Activated naive CD4-positive, alpha-beta T cell treated with anti-CD3 and anti-CD28 coated beads for 36 hours (primary cell): ENCODE data around the gene PIGU. TPM values are rescaled to one million over a fixed set of nuclear protein-coding genes. Genes with fewer than 3 reads are reported as not detected.
"Not testable (repeated sequence)": the region's sequence is repeated elsewhere in the genome, so short reads cannot be mapped to it uniquely, and the experiment has no call there.

Experiments used
- CTCF ChIA-PET: fragments of 350-600 bp; sonication (Branson Sonifier 250); formaldehyde crosslinking; loops from one replicate; lab custom pipeline; 2021; ENCODE audit warnings: antibody characterized with exemption; lab: Charles Lee
- DNase-seq: peaks from one replicate; pipeline ENCODE4 v3.0.0-alpha.2; 2020
- H3K27ac Mint-ChIP-seq: one replicate; pipeline ENCODE4 v1.8.0; 2021; ENCODE audit warnings: mild to moderate bottlenecking, mixed read lengths
- H3K27me3 Mint-ChIP-seq: one replicate; pipeline ENCODE4 v1.8.0; 2021; ENCODE audit warnings: low read depth, mixed read lengths
- H3K36me3 Mint-ChIP-seq: one replicate; pipeline ENCODE4 v1.8.0; 2021; ENCODE audit warnings: low read depth, mixed read lengths
- H3K4me1 Mint-ChIP-seq: one replicate; pipeline ENCODE4 v1.8.0; 2021; ENCODE audit warnings: low read depth, mixed read lengths
- H3K4me3 Mint-ChIP-seq: one replicate; pipeline ENCODE4 v1.8.0; 2021; ENCODE audit warnings: mild to moderate bottlenecking, moderate library complexity, mixed read lengths
- H3K9me3 Mint-ChIP-seq: one replicate; pipeline ENCODE4 v1.8.0; 2021; ENCODE audit warnings: mixed read lengths
- intact Hi-C: fragments of 100-400 bp; cut with micrococcal nuclease; formaldehyde crosslinking; loops from one replicate; pipeline ENCODE4 v1.15.1; 2023
- total RNA-seq, 2 experiments: library from RNA; stranded (reverse); gene quantifications; one replicate each; pipeline ENCODE4 v1.2.3, GENCODE V29; 2021

PIGU gene
- total RNA-seq, 2 experiments from 2014 or later, result 18.8 to 18.9 TPM

DNA sequence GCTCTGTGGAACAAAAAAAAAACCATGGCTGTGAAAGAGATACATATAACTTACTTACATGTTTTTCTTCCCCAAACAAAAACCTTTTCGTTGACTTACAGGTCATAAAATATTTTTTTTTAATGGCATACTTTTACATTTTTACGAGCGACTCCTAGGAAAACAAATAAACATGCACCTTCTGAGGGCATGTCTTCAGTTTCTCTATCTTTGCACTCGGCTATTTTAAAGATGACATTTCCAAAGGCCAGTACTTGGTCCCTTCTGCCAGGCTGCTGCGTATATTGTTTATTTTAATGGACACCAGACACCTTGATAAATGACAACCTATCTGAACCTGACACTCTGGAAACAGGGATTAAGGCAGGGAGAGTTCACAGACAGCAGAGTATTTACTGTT lies 49.4 kb downstream of the PIGU start:
- H3K27me3 Mint-ChIP-seq, result no peaks in the 10 kb centered on the region
- no peaks in the 10 kb centered on the region for H3K9me3 Mint-ChIP-seq
- H3K4me1 Mint-ChIP-seq, result peaks cover 3% of the 10 kb centered on the region
- intact Hi-C loops, result no loop called here
- peaks cover 13% of the 10 kb centered on the region for H3K36me3 Mint-ChIP-seq
- no peak overlapping the region for H3K27ac Mint-ChIP-seq
- CTCF ChIA-PET, result no interaction called here
- no peak overlapping the region for H3K4me3 Mint-ChIP-seq
- DNase-seq, result no peak

DNA sequence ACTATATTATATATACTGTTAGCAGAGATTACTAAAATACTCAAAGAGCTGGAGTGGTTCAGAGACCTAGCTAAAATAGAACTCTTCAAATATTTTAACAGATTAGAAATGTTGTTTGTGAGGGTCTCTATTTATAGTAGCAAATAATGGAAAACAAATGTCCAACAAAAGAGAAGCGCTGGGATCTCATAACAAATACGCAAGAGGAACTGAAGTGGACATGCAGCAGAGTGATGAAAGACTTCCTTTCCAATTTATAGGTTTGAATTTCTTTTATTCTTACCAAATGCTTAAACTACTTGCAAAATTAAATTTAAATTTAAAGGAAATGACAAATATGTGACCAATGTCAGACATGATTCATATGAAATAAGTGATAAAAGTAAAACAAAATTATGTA lies 49.9 kb downstream of the PIGU start:
- Mint-ChIP-seq H3K27ac (no peak overlapping the region), H3K36me3 (peaks cover 13% of the 10 kb centered on the region), H3K4me1 (peaks cover 3% of the 10 kb centered on the region), H3K4me3 (no peak overlapping the region), H3K9me3 (no peaks in the 10 kb centered on the region), H3K27me3 (no peaks in the 10 kb centered on the region)
- intact Hi-C loops, result no loop called here
- no peak for DNase-seq
- CTCF ChIA-PET, result no interaction called here

DNA sequence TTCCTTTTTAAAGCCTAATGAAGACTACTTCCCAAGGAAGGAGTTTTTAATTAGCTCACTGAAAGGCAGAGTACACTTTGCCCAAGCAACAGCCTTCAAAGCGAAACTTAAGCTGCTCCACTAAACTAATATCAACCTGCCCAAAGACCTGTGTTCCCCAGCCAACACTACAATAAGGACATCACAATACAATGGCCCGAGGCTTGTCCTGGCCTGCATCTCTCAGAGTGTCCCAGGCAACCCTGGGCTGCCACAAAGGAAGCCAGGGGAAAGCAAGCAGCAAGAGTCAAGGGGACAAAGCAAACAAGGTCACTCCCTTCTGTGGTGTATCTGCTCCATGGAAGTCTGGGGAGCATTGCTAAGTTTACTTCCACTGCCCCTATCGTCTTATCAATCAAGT lies 52.3 kb downstream of the PIGU start:
- no peaks in the 10 kb centered on the region for H3K9me3 Mint-ChIP-seq
- H3K27me3 Mint-ChIP-seq, result no peaks in the 10 kb centered on the region
- H3K4me3 Mint-ChIP-seq, result no peak overlapping the region
- intact Hi-C loops, result no loop called here
- DNase-seq, result no peak
- peaks cover 3% of the 10 kb centered on the region for H3K4me1 Mint-ChIP-seq
- H3K27ac Mint-ChIP-seq, result no peak overlapping the region
- H3K36me3 Mint-ChIP-seq, result peaks cover 25% of the 10 kb centered on the region
- CTCF ChIA-PET, result no interaction called here

GRCh38 chr20:34622821-34623451 lies 54.0 kb downstream of the PIGU start:
- Mint-ChIP-seq H3K4me1 (peaks cover 3% of the 10 kb centered on the region), H3K4me3 (no peak overlapping the region), H3K27ac (peak overlapping the region; percentile 57), H3K36me3 (peaks cover 21% of the 10 kb centered on the region), H3K27me3 (no peaks in the 10 kb centered on the region), H3K9me3 (no peaks in the 10 kb centered on the region)
- CTCF ChIA-PET, result interaction anchor here (0.6 kb wide), 1 partner anchor 312 kb away, joined by 3 read pairs; no protein-coding TSS in a partner anchor
- DNase-seq, result no peak
- intact Hi-C loops, result no loop called here

- intact Hi-C loops, result no loop called here
- Mint-ChIP-seq H3K36me3 (peaks cover 28% of the 10 kb centered on the region), H3K9me3 (no peaks in the 10 kb centered on the region), H3K27me3 (no peaks in the 10 kb centered on the region), H3K4me3 (no peak overlapping the region), H3K27ac (no peak overlapping the region), H3K4me1 (peaks cover 3% of the 10 kb centered on the region)
- CTCF ChIA-PET, result no interaction called here
- no peak for DNase-seq
These were observed 55.2 kb downstream of the PIGU start for GRCh38 chr20:34621383-34622367.

- H3K4me3 Mint-ChIP-seq, result no peak overlapping the region
- intact Hi-C loops, result no loop called here
- CTCF ChIA-PET, result interaction anchor here (0.6 kb wide), 1 partner anchor 347 kb away, joined by 3 read pairs; no protein-coding TSS in a partner anchor
- peaks cover 3% of the 10 kb centered on the region for H3K4me1 Mint-ChIP-seq
- no peaks in the 10 kb centered on the region for H3K9me3 Mint-ChIP-seq
- no peaks in the 10 kb centered on the region for H3K27me3 Mint-ChIP-seq
- H3K27ac Mint-ChIP-seq, result no peak overlapping the region
- no peak for DNase-seq
- H3K36me3 Mint-ChIP-seq, result peaks cover 30% of the 10 kb centered on the region
These were observed 55.9 kb downstream of the PIGU start for GRCh38 chr20:34621036-34621343.

GRCh38 chr20:34618676-34619075 lies 58.2 kb downstream of the PIGU start:
- no peaks in the 10 kb centered on the region for H3K27me3 Mint-ChIP-seq
- H3K4me3 Mint-ChIP-seq, result no peak overlapping the region
- DNase-seq, result no peak
- H3K36me3 Mint-ChIP-seq, result peaks cover 47% of the 10 kb centered on the region
- intact Hi-C loops, result no loop called here
- no peak overlapping the region for H3K27ac Mint-ChIP-seq
- H3K9me3 Mint-ChIP-seq, result no peaks in the 10 kb centered on the region
- H3K4me1 Mint-ChIP-seq, result peaks cover 3% of the 10 kb centered on the region
- CTCF ChIA-PET, result interaction anchor here (1.0 kb wide), 2 partner anchors 80 to 151 kb away, joined by 3 to 4 read pairs; no protein-coding TSS in a partner anchor

- CTCF ChIA-PET, H3K9me3 Mint-ChIP-seq, DNase-seq, H3K27me3 Mint-ChIP-seq, H3K27ac Mint-ChIP-seq, intact Hi-C loops, H3K4me3 Mint-ChIP-seq, H3K4me1 Mint-ChIP-seq: not testable (repeated sequence)
- peaks cover 51% of the 10 kb centered on the region for H3K36me3 Mint-ChIP-seq
These were observed 60.0 kb downstream of the PIGU start for GRCh38 chr20:34616913-34617312.

- Mint-ChIP-seq H3K4me1 (no peaks in the 10 kb centered on the region), H3K27ac (no peak overlapping the region), H3K9me3 (peaks cover 3% of the 10 kb centered on the region), H3K36me3 (peaks cover 46% of the 10 kb centered on the region), H3K4me3 (no peak overlapping the region), H3K27me3 (no peaks in the 10 kb centered on the region)
- CTCF ChIA-PET, result no interaction called here
- intact Hi-C loops, result no loop called here
- no peak for DNase-seq
These were observed 61.4 kb downstream of the PIGU start for GRCh38 chr20:34615477-34615876.

DNA sequence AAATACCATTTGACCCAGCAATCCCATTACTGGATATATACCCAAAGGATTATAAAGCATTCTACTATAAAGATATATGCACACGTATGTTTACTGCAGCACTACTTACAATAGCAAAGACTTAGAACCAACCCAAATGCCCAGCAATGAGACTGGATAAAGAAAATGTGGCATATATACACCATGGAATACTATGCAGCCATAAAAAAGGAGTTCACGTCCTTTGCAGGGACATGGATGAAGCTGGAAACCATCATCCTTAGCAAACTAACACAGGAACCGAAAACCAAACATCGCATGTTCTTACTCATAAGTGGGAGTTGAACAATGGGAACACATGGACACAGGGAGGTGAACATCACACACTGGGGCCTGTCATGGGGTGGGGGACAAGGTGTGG lies 64.9 kb downstream of the PIGU start:
- H3K36me3 Mint-ChIP-seq, result peaks cover 33% of the 10 kb centered on the region
- CTCF ChIA-PET, DNase-seq, H3K4me3 Mint-ChIP-seq, H3K4me1 Mint-ChIP-seq, intact Hi-C loops, H3K27ac Mint-ChIP-seq, H3K27me3 Mint-ChIP-seq, H3K9me3 Mint-ChIP-seq: not testable (repeated sequence)

DNA sequence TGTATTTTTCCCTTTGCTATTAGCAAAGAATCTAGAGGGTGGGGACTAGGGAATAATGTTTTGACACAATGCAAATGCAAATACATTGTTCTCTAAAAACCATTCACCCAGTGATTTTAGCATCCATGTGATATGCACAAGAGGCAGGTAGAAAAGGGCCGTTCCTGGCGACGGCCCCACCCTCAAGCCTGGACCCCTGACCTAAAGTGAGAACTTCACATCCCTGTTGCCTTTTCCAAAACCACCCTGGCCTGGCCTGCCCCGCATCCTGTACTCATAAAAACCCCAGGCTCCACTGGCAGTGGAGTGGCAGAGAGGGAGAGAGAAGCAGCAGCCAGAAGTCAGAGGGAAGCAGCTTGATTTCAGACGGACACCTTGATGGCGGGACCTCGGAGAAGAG lies 69.8 kb downstream of the PIGU start:
- CTCF ChIA-PET, result interaction anchor here (1.1 kb wide), 1 partner anchor 432 kb away, joined by 6 read pairs; no protein-coding TSS in a partner anchor
- DNase-seq, result no peak
- no peak overlapping the region for H3K4me3 Mint-ChIP-seq
- peaks cover 7% of the 10 kb centered on the region for H3K36me3 Mint-ChIP-seq
- H3K27ac Mint-ChIP-seq, result no peak overlapping the region
- peaks cover 3% of the 10 kb centered on the region for H3K4me1 Mint-ChIP-seq
- intact Hi-C loops, result no loop called here
- H3K27me3 Mint-ChIP-seq, result no peaks in the 10 kb centered on the region
- peaks cover under 1% of the 10 kb centered on the region for H3K9me3 Mint-ChIP-seq

DNA sequence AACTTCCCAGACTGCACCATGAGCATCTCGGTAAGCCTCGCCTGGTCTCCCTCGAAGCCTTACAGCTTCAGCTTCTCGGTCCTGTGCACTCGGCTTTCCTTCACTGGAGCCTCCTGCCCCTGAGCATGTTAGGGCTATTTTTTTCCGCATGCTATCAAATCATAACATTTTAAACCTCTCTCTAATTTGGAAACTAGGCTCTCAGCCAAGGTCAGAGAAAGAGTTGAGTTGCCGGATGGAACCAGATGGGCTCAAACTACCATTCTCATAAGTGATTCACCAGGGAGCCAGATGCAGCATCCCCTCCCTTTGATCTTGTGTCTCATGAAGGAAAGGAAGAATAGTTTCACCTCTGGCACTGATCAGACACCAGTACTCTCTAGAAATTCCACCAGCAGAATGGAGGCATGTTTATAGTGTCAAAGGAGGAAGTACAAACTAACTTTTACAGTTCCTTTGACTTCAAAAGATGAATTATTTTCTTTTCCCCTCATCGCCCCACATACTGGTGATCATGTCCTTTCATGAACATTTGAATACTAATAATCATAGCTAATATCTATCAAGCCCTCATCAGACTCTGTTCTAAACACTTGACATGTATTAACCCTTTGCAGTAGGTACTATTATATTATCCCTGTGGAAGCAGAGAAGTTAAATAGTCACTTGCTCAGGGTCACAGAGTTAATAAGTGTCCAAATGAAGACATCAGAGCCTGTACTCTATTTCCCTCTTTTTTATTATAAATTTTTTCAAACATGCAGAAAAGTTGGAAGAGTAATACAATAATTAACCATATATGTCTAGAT lies 71.7 kb downstream of the PIGU start:
- Mint-ChIP-seq H3K4me3 (no peak overlapping the region), H3K9me3 (no peaks in the 10 kb centered on the region), H3K27ac (peak overlapping the region; percentile 4), H3K36me3 (peaks cover 1% of the 10 kb centered on the region), H3K4me1 (peaks cover 5% of the 10 kb centered on the region), H3K27me3 (no peaks in the 10 kb centered on the region)
- no peak for DNase-seq
- intact Hi-C loops, result no loop called here
- CTCF ChIA-PET, result interaction anchor here (1.2 kb wide), 1 partner anchor 165 kb away, joined by 3 read pairs; no protein-coding TSS in a partner anchor
